A549 (cell line): ENCODE results near the gene FANCC. TPM values are rescaled to one million over a fixed set of nuclear protein-coding genes. Genes with fewer than 3 reads are reported as not detected.

ENCODE experiments used
- ATAC-seq, 2 experiments: fragments of 200-7000 bp in 1 of 2; fragments of >200 bp in 1 of 2; cut with Nextera tagmentation in 1 of 2; cut with Tn5 transposase in 1 of 2; 3 replicates each; pipeline versions ENCODE4 v1.8.0 to v1.9.1; 2018 to 2020; ENCODE audit warnings: mild to moderate bottlenecking in 1 of 2, moderate library complexity in 1 of 2
- CTCF ChIA-PET: fragments of 300-600 bp; sonication (Branson Sonifier 250); formaldehyde crosslinking; extraction: SDS; loops from one replicate; lab custom pipeline; 2021; ENCODE audit warnings: antibody characterized with exemption, inconsistent platforms; lab: Yijun Ruan, JAX
- POLR2A ChIA-PET: fragments of 350-600 bp; formaldehyde crosslinking; extraction: SDS; loops from one replicate; lab custom pipeline; 2021; ENCODE audit warnings: antibody characterized with exemption, inconsistent platforms; lab: Yijun Ruan, JAX
- DNase-seq, 2 experiments: peaks; one replicate each; pipeline versions ENCODE4 v3.0.0 to v3.0.0-alpha.2; 2011 to 2016; ENCODE audit warnings: low read depth in 1 of 2, low spot score in 1 of 2
- FAIRE-seq: peaks from 2 replicates; lab custom pipeline; 2011; peaks lifted over from hg19 to GRCh38; lab: Jason Lieb, UNC
- H3K27ac ChIP-seq, 2 experiments: fragments of >200 bp; sonication (Bioruptor Twin); formaldehyde crosslinking; 3 replicates each; pipeline ENCODE4 v1.5.1; 2016 to 2017
- H3K4me1 ChIP-seq: fragments of >200 bp; sonication (Bioruptor Twin); formaldehyde crosslinking; 3 replicates; pipeline ENCODE4 v1.6.1; 2016
- H3K4me2 ChIP-seq: fragments of >200 bp; sonication (Bioruptor Twin); formaldehyde crosslinking; 3 replicates; pipeline ENCODE4 v1.6.1; 2016
- H3K4me3 ChIP-seq: fragments of >200 bp; sonication (Bioruptor Twin); formaldehyde crosslinking; 3 replicates; pipeline ENCODE4 v1.5.1; 2016
- H3K9me3 ChIP-seq: fragments of >200 bp; sonication (Bioruptor Twin); formaldehyde crosslinking; 3 replicates; pipeline ENCODE4 v1.6.1; 2016
- ATOH8 ChIP-seq: fragments of 250-450 bp; sonication (Bioruptor Pico); IDR thresholded peaks from 2 replicates; pipeline ENCODE4 v1.5.0; 2020; ENCODE audit warnings: low read depth, mild to moderate bottlenecking, moderate library complexity
- BCL3 ChIP-seq: fragments of >200 bp; sonication (Bioruptor Twin); formaldehyde crosslinking; IDR thresholded peaks from 3 replicates; pipeline ENCODE4 v1.6.1; 2016
- BHLHE40 ChIP-seq: IDR thresholded peaks from 2 replicates; pipeline ENCODE4 v1.6.1; 2012; ENCODE audit warnings: low read depth, low read length, inconsistent platforms
- E2F6 ChIP-seq: IDR thresholded peaks from 2 replicates; pipeline ENCODE4 v1.6.1; 2012; ENCODE audit warnings: low read depth, borderline replicate concordance
- EHMT2 ChIP-seq: fragments of 200-600 bp; sonication (generic); IDR thresholded peaks from 2 replicates; pipeline ENCODE4 v1.6.1; 2016; ENCODE audit warnings: antibody characterized with exemption, low read depth, mild to moderate bottlenecking, moderate library complexity
- FOSB ChIP-seq: fragments of 250-450 bp; sonication (Bioruptor Pico); IDR thresholded peaks from 2 replicates; pipeline ENCODE4 v1.5.0; 2020; ENCODE audit warnings: mild to moderate bottlenecking, moderate library complexity
- FOSL2 ChIP-seq, 2 experiments: fragments of 450-650 bp in 1 of 2; fragments of >200 bp in 1 of 2; sonication (Bioruptor Twin) in 1 of 2; formaldehyde crosslinking; IDR thresholded peaks; 2 replicates each; pipeline versions ENCODE4 v1.5.0 to v1.6.1; 2016 to 2020; ENCODE audit warnings: mild to moderate bottlenecking in 1 of 2, moderate library complexity in 1 of 2
- FOXS1 ChIP-seq: fragments of 250-450 bp; sonication (Bioruptor Pico); IDR thresholded peaks from 2 replicates; pipeline ENCODE4 v1.5.0; 2020; ENCODE audit warnings: mild to moderate bottlenecking, moderate library complexity
- HDAC2 ChIP-seq: fragments of 200-600 bp; sonication (generic); IDR thresholded peaks from 2 replicates; pipeline ENCODE4 v1.6.1; 2016
- HEYL ChIP-seq: fragments of 250-450 bp; sonication (Bioruptor Pico); IDR thresholded peaks from 2 replicates; pipeline ENCODE4 v1.8.0; 2021; ENCODE audit warnings: mild to moderate bottlenecking, moderate library complexity
- HMGXB4 ChIP-seq: fragments of 250-450 bp; sonication (Bioruptor Pico); IDR thresholded peaks from 2 replicates; pipeline ENCODE4 v1.5.0; 2021; ENCODE audit warnings: mild to moderate bottlenecking, moderate library complexity, borderline replicate concordance
- HOXB5 ChIP-seq: fragments of 250-450 bp; sonication (Bioruptor Pico); IDR thresholded peaks from 2 replicates; pipeline ENCODE4 v1.5.0; 2020; ENCODE audit warnings: mild to moderate bottlenecking, moderate library complexity
- MAX ChIP-seq: IDR thresholded peaks from 2 replicates; pipeline ENCODE4 v1.6.1; 2012
- NFE2L2 ChIP-seq: fragments of 150-350 bp; conservative IDR thresholded peaks from 2 replicates; pipeline ENCODE4 v1.6.1; 2014; ENCODE audit warnings: low read length
- NR3C1 ChIP-seq: fragments of >200 bp; sonication (Bioruptor Twin); formaldehyde crosslinking; IDR thresholded peaks from 3 replicates; pipeline ENCODE4 v1.6.1; 2017
- POLR2A ChIP-seq: IDR thresholded peaks from 2 replicates; pipeline ENCODE4 v1.6.1; 2012; ENCODE audit warnings: mild to moderate bottlenecking, low read length
- RAD21 ChIP-seq, 2 experiments: fragments of >200 bp in 1 of 2; sonication (Bioruptor Twin) in 1 of 2; formaldehyde crosslinking in 1 of 2; IDR thresholded peaks in 1 of 2; conservative IDR thresholded peaks in 1 of 2; 2 replicates in 1 of 2; 3 replicates in 1 of 2; pipeline ENCODE4 v1.6.1; 2012 to 2018; ENCODE audit warnings: inconsistent platforms in 1 of 2
- REST ChIP-seq: fragments of 200-600 bp; sonication (generic); IDR thresholded peaks from 2 replicates; pipeline ENCODE4 v1.6.1; 2016; ENCODE audit warnings: antibody characterized with exemption, mild to moderate bottlenecking, moderate library complexity
- RFX5 ChIP-seq: fragments of 450-650 bp; IDR thresholded peaks from 2 replicates; pipeline ENCODE4 v1.7.1; 2014; ENCODE audit warnings: antibody characterized with exemption, mild to moderate bottlenecking, moderate library complexity
- RNF2 ChIP-seq: fragments of 200-600 bp; sonication (generic); IDR thresholded peaks from 2 replicates; pipeline ENCODE4 v1.6.1; 2016; ENCODE audit warnings: low read depth, mild to moderate bottlenecking, antibody characterized with exemption, moderate library complexity, borderline replicate concordance
- SREBF2 ChIP-seq: fragments of 450-650 bp; IDR thresholded peaks from 2 replicates; pipeline ENCODE4 v1.6.1; 2014; ENCODE audit warnings: mild to moderate bottlenecking, moderate library complexity
- TFCP2L1 ChIP-seq: fragments of 250-450 bp; sonication (Bioruptor Pico); IDR thresholded peaks from 2 replicates; pipeline ENCODE4 v1.5.0; 2021; ENCODE audit warnings: mild to moderate bottlenecking
- ZC3H11A ChIP-seq: fragments of 450-650 bp; IDR thresholded peaks from 2 replicates; pipeline ENCODE4 v1.6.1; 2014; ENCODE audit warnings: antibody characterized with exemption, mild to moderate bottlenecking
- ZFP36 ChIP-seq: fragments of 450-650 bp; IDR thresholded peaks from 2 replicates; pipeline ENCODE4 v1.6.1; 2014; ENCODE audit warnings: borderline replicate concordance; ENCODE audit not compliant: partially characterized antibody
- ZNF302 ChIP-seq: fragments of 250-450 bp; sonication (Bioruptor Pico); IDR thresholded peaks from 2 replicates; pipeline ENCODE4 v1.9.0; 2021; ENCODE audit warnings: inconsistent platforms, mild to moderate bottlenecking, moderate library complexity
- ZSCAN20 ChIP-seq: fragments of 250-450 bp; sonication (Bioruptor Pico); IDR thresholded peaks from 2 replicates; pipeline ENCODE4 v1.8.0; 2022; ENCODE audit warnings: mild to moderate bottlenecking, moderate library complexity
- WGBS: methylation state at CpG from one replicate; pipeline ENCODE4 v1.1.6; 2017; ENCODE audit errors: missing lambda C conversion rate; 5-methylcytosine and 5-hydroxymethylcytosine counted together
- polyA plus RNA-seq, 4 experiments: library from polyadenylated mRNA; depleted of rRNA in 3 of 4; stranded (reverse); fragments of >200 nt; fragmentation: RNase III in 1 of 4; extraction: RNeasy Plus Mini Kit Qiagen cat#74134 plus additional on column Dnase treatment in 1 of 4; gene quantifications; 2 replicates in 3 of 4; 3 replicates in 1 of 4; pipeline ENCODE4 v1.2.3, GENCODE V29; 2011 to 2017
- TF ChIP-seq, protein P1 (sequence below): fragments of >200 bp; sonication (Bioruptor Twin); formaldehyde crosslinking; IDR thresholded peaks from 3 replicates; pipeline ENCODE4 v1.5.1; 2016
- TF ChIP-seq, protein P2 (sequence below): fragments of 450-650 bp; IDR thresholded peaks from 2 replicates; pipeline ENCODE4 v1.6.1; 2014; ENCODE audit warnings: antibody characterized with exemption

The FANCC gene
- polyA plus RNA-seq, 2 of the 4 experiments (the other 2 are of a cell fraction): 13.5 to 24.9 TPM

DNA sequence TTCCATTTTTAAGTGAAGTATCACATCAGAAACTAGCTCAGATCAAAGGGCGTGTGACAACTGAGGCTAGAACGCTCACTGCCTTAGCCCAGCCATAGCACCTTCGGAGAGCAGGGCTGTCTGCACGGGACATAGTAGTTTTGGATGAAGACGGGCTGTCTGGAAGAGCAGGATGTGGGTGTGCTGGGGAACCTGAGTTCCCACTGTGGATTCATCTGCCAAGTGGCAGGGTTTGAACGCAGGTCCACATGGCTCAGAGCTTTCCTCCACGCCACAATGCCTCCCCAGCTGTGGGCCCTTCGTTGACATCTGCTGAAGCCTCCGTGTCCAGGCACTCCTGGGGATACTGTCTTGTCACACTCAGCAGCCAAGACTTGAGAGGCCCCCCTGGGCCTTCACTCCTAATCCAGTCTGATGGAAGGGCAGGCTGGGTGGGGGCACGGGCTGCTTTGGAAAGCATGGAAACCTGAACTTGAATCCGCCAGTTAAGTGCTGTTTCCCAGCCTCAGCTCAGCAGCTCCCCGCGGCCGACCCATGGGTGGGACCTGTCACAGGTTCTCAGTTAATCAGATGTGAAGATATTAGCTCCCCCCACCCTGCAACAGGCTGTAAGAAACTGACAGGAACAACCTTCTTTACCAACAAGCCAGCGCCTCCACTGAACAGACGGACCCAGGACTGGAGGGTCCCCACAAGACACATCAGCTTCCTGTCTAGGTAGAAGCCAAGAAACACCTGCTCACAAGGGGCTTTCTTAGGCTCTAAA, 228.1 kb downstream of the FANCC start:
- WGBS: 73% methylated on average over 14 of the region's 16 CpGs
- H3K4me3 ChIP-seq: no peak overlapping the region
- H3K9me3 ChIP-seq: no peaks in the 10 kb centered on the region
- H3K4me2 ChIP-seq: peak overlapping the region; percentile 36
- DNase-seq: peak in 1 of 2 experiments; percentile 41
- H3K4me1 ChIP-seq: peaks cover 90% of the 10 kb centered on the region
- peak overlapping the region; percentile 63 to 78 for H3K27ac ChIP-seq
- ChIA-PET CTCF (interaction anchor here (0.9 to 2.7 kb wide), 9 partner anchors 10 to 420 kb away, joined by 3 to 11 read pairs (median 5); no protein-coding TSS in a partner anchor), POLR2A (interaction anchor here (0.6 to 1.2 kb wide), 2 partner anchors 408 to 420 kb away, joined by 3 to 5 read pairs; no protein-coding TSS in a partner anchor)
- no peak for FAIRE-seq
- ATAC-seq: peak in 1 of 2 experiments; percentile 0; a peak in 3 of 6 replicates
- no peak for TF ChIP-seq ZC3H11A
- TF ChIP-seq BHLHE40: no peak
- no peak for TF ChIP-seq ZFP36
- TF ChIP-seq REST: no peak
- no peak for TF ChIP-seq HDAC2
- no peak for TF ChIP-seq RFX5
- TF ChIP-seq ATOH8 (CRISPR knock-in tag): no peak
- TF ChIP-seq E2F6: no peak
- TF ChIP-seq NR3C1: no peak
- TF ChIP-seq HOXB5: no peak
- TF ChIP-seq FOSL2 (IDR thresholded peaks at IDR 0.05): no peak
- no peak for TF ChIP-seq FOSL2 (CRISPR knock-in tag; IDR thresholded peaks at IDR 0.05)
- no peak for TF ChIP-seq TFCP2L1 (CRISPR knock-in tag)
- no peak for TF ChIP-seq POLR2A
- TF ChIP-seq ZNF302: no peak
- TF ChIP-seq BCL3: 0 out of 3 replicates have a peak, but pooled peaks have one; percentile 27
- TF ChIP-seq HMGXB4 (CRISPR knock-in tag): no peak
- TF ChIP-seq RAD21 (conservative IDR thresholded peaks at IDR 0.05 in 1 of 2, IDR thresholded peaks at IDR 0.05 in 1 of 2): no peak
- no peak for TF ChIP-seq ZSCAN20 (CRISPR knock-in tag)
- TF ChIP-seq, protein P1, sequence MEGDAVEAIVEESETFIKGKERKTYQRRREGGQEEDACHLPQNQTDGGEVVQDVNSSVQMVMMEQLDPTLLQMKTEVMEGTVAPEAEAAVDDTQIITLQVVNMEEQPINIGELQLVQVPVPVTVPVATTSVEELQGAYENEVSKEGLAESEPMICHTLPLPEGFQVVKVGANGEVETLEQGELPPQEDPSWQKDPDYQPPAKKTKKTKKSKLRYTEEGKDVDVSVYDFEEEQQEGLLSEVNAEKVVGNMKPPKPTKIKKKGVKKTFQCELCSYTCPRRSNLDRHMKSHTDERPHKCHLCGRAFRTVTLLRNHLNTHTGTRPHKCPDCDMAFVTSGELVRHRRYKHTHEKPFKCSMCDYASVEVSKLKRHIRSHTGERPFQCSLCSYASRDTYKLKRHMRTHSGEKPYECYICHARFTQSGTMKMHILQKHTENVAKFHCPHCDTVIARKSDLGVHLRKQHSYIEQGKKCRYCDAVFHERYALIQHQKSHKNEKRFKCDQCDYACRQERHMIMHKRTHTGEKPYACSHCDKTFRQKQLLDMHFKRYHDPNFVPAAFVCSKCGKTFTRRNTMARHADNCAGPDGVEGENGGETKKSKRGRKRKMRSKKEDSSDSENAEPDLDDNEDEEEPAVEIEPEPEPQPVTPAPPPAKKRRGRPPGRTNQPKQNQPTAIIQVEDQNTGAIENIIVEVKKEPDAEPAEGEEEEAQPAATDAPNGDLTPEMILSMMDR: no peak
- no peak for TF ChIP-seq FOXS1
- TF ChIP-seq MAX: no peak
- TF ChIP-seq EHMT2: no peak
- 0 out of 2 replicates have a peak, but pooled peaks have one; percentile 29 for TF ChIP-seq HEYL (CRISPR knock-in tag)
- TF ChIP-seq NFE2L2: no peak
- no peak for TF ChIP-seq RNF2
- TF ChIP-seq, protein P2, sequence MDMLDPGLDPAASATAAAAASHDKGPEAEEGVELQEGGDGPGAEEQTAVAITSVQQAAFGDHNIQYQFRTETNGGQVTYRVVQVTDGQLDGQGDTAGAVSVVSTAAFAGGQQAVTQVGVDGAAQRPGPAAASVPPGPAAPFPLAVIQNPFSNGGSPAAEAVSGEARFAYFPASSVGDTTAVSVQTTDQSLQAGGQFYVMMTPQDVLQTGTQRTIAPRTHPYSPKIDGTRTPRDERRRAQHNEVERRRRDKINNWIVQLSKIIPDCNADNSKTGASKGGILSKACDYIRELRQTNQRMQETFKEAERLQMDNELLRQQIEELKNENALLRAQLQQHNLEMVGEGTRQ: no peak
- peak; percentile 13; the same call in 1 of the 2 replicates for TF ChIP-seq FOSB (CRISPR knock-in tag)
- no peak for TF ChIP-seq SREBF2
